GM18868 (cell line): ENCODE measurements around the gene CEP128.

ENCODE experiments used
- ATAC-seq: cut with Tn5 transposase; IDR thresholded peaks from one replicate; pipeline ENCODE4 v1.9.1; 2021; ENCODE audit warnings: mild to moderate bottlenecking, moderate library complexity; ENCODE audit not compliant: unreplicated experiment

CEP128 gene

GRCh38 chr14:80692903-80693302 is 248.6 kb downstream of the CEP128 start:
- ATAC-seq = no peak

GRCh38 chr14:80681651-80682050 is 259.9 kb downstream of the CEP128 start:
- no peak for ATAC-seq

- no peak for ATAC-seq
Observed at GRCh38 chr14:80679273-80679672, 262.3 kb downstream of the CEP128 start.

GRCh38 chr14:80678436-80678835 is 263.1 kb downstream of the CEP128 start:
- no peak for ATAC-seq

- ATAC-seq = no peak
Observed at GRCh38 chr14:80669426-80669825, 272.1 kb downstream of the CEP128 start.

GRCh38 chr14:80664576-80664975 is 277.0 kb downstream of the CEP128 start:
- ATAC-seq = no peak

- ATAC-seq = no peak
Observed at GRCh38 chr14:80663541-80663940, 278.0 kb downstream of the CEP128 start.

GRCh38 chr14:80659783-80660182 is 281.8 kb downstream of the CEP128 start:
- no peak for ATAC-seq

GRCh38 chr14:80658733-80659132 is 282.8 kb downstream of the CEP128 start:
- no peak for ATAC-seq

- no peak for ATAC-seq
Observed at GRCh38 chr14:80658155-80658554, 283.4 kb downstream of the CEP128 start.

GRCh38 chr14:80653956-80654355 is 287.6 kb downstream of the CEP128 start:
- ATAC-seq = no peak

- no peak for ATAC-seq
Observed at GRCh38 chr14:80645667-80646413, 295.7 kb downstream of the CEP128 start.

GRCh38 chr14:80644826-80645225 is 296.7 kb downstream of the CEP128 start:
- ATAC-seq = no peak

- no peak for ATAC-seq
Observed at GRCh38 chr14:80638620-80639515, 302.7 kb downstream of the CEP128 start.

- ATAC-seq = no peak
Observed at GRCh38 chr14:80637756-80638619, 303.6 kb downstream of the CEP128 start.

GRCh38 chr14:80636071-80636470 is 305.5 kb downstream of the CEP128 start:
- ATAC-seq = no peak

GRCh38 chr14:80634106-80634758 is 307.3 kb downstream of the CEP128 start:
- ATAC-seq = no peak

GRCh38 chr14:80629606-80630005 is 311.9 kb downstream of the CEP128 start:
- ATAC-seq = no peak

- no peak for ATAC-seq
Observed at GRCh38 chr14:80628547-80628946, 313.0 kb downstream of the CEP128 start.

GRCh38 chr14:80627745-80628144 is 313.8 kb downstream of the CEP128 start:
- no peak for ATAC-seq

- ATAC-seq = no peak
Observed at GRCh38 chr14:80624581-80624980, 317.0 kb downstream of the CEP128 start.
